Caco-2 (cell line): ENCODE measurements around the gene KRTCAP2. TPM values are rescaled to one million over a fixed set of nuclear protein-coding genes. Genes with fewer than 3 reads are reported as not detected.

Experiments used
- BruUV-seq: library from RNA; stranded (reverse); fragments of 400-500 nt; replicated peaks from 2 replicates; lab custom pipeline; 2021; lab: Mats Ljungman, UMichigan
- CTCF ChIA-PET: fragments of 300-600 bp; sonication (Branson Sonifier 250); formaldehyde crosslinking; loops from one replicate; lab custom pipeline; 2022; ENCODE audit warnings: antibody characterized with exemption; lab: Charles Lee
- POLR2A ChIA-PET: fragments of 300-600 bp; sonication (Branson Sonifier 250); formaldehyde crosslinking; loops from one replicate; lab custom pipeline; 2022; ENCODE audit warnings: antibody characterized with exemption; lab: Charles Lee
- DNase-seq, 2 experiments: peaks; one replicate each; pipeline versions ENCODE4 v3.0.0 to v3.0.0-alpha.2; 2020 to 2022
- H3K27me3 ChIP-seq: replicated peaks from 2 replicates; pipeline ENCODE4 v1.6.0; 2011; ENCODE audit warnings: low read length; ENCODE audit not compliant: control insufficient read depth, insufficient read depth
- H3K36me3 ChIP-seq: 2 replicates; pipeline ENCODE4 v1.5.1; 2011; ENCODE audit warnings: low read length; ENCODE audit not compliant: control insufficient read depth, insufficient read depth
- H3K4me1 ChIP-seq: fragments of 250-450 bp; sonication (Bioruptor Pico); 2 replicates; pipeline ENCODE4 v1.5.1; 2020; ENCODE audit warnings: mild to moderate bottlenecking
- H3K4me3 ChIP-seq: 2 replicates; pipeline ENCODE4 v1.5.1; 2011; ENCODE audit warnings: low read depth, mild to moderate bottlenecking, control low read depth, low read length
- H3K9me3 ChIP-seq: fragments of 250-450 bp; sonication (Bioruptor Pico); 2 replicates; pipeline ENCODE4 v1.5.1; 2020; ENCODE audit warnings: mild to moderate bottlenecking, moderate library complexity
- H3K27ac Mint-ChIP-seq: one replicate; pipeline ENCODE4 v1.8.0; 2022; ENCODE audit warnings: mixed read lengths; ENCODE audit not compliant: unreplicated experiment
- H3K27me3 Mint-ChIP-seq: one replicate; pipeline ENCODE4 v1.8.0; 2022; ENCODE audit warnings: mixed read lengths; ENCODE audit not compliant: insufficient read depth, unreplicated experiment
- H3K36me3 Mint-ChIP-seq: one replicate; pipeline ENCODE4 v1.8.0; 2022; ENCODE audit warnings: mild to moderate bottlenecking, mixed read lengths; ENCODE audit not compliant: insufficient read depth, unreplicated experiment
- H3K4me1 Mint-ChIP-seq: one replicate; pipeline ENCODE4 v1.8.0; 2022; ENCODE audit warnings: low read depth, mixed read lengths; ENCODE audit not compliant: unreplicated experiment
- H3K4me3 Mint-ChIP-seq: one replicate; pipeline ENCODE4 v1.8.0; 2022; ENCODE audit warnings: mild to moderate bottlenecking, moderate library complexity, mixed read lengths; ENCODE audit not compliant: unreplicated experiment
- H3K9me3 Mint-ChIP-seq: one replicate; pipeline ENCODE4 v1.8.0; 2022; ENCODE audit warnings: mixed read lengths; ENCODE audit not compliant: unreplicated experiment
- CTCF ChIP-seq, 2 experiments: fragments of 200-600 bp in 1 of 2; IDR thresholded peaks; 1 replicate in 1 of 2; 2 replicates in 1 of 2; pipeline versions ENCODE4 v1.5.1 to v1.8.0; 2011 to 2022; ENCODE audit warnings: antibody characterized with exemption in 1 of 2, control low read depth in 1 of 2, inconsistent platforms in 1 of 2, low read depth in 1 of 2, low read length in 1 of 2, mild to moderate bottlenecking in 1 of 2, moderate library complexity in 1 of 2; ENCODE audit not compliant: insufficient read depth in 1 of 2, severe bottlenecking in 1 of 2, unreplicated experiment in 1 of 2
- intact Hi-C: fragments of 100-400 bp; cut with micrococcal nuclease; formaldehyde crosslinking; loops from one replicate; pipeline ENCODE4 v1.10.0; 2022; ENCODE audit not compliant: unreplicated experiment
- total RNA-seq: library from RNA; stranded (reverse); gene quantifications from 2 replicates; pipeline ENCODE4 v1.2.3, GENCODE V29; 2022

Gene KRTCAP2
- total RNA-seq, 1 experiment from 2014 or later = 215 TPM

DNA sequence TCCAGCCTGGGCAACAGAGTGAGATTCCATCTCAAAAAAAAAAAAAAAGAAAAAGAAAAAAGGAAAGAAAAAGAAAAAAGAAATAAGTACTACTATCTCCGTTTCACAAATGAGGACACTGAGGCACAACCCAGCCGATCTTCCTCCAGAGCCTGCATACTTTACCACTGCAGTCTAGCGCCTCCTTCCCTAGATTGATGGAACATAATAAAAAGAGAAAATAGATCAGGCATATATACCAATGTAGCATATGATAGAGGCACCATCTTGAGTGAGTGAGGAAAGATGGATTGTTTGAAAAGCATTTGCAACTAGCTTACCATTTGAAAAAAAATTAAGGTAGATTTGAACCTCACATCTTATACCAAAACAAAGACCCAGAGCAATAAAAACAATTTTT lies 27.6 kb downstream of the KRTCAP2 start:
- intact Hi-C loops = no loop called here
- ChIA-PET CTCF (interaction anchor here (0.6 kb wide), 2 partner anchors 22 to 27 kb away, joined by 3 to 4 read pairs; partner anchors contain the start of gene KRTCAP2), POLR2A (interaction anchor here (0.6 kb wide), 1 partner anchor 113 kb away, joined by 5 read pairs; no protein-coding TSS in a partner anchor)
- peaks cover 1% of the 10 kb centered on the region for H3K36me3 Mint-ChIP-seq
- Histone ChIP-seq H3K4me1 (no peaks in the 10 kb centered on the region), H3K9me3 (no peaks in the 10 kb centered on the region), H3K27me3 (no peaks in the 10 kb centered on the region), H3K4me3 (no peak overlapping the region), H3K36me3 (no peaks in the 10 kb centered on the region)
- H3K27me3 Mint-ChIP-seq = peaks cover 6% of the 10 kb centered on the region
- BruUV-seq = no TSS peak
- no peak for DNase-seq
- H3K27ac Mint-ChIP-seq = no peak overlapping the region
- TF ChIP-seq CTCF (IDR thresholded peaks at IDR 0.05; ENCODE audit: insufficient read depth in 1 of 2, low read depth in 1 of 2, low read length in 1 of 2, severe bottlenecking in 1 of 2, unreplicated experiment in 1 of 2) = no peak
- no peak overlapping the region for H3K4me3 Mint-ChIP-seq
- H3K4me1 Mint-ChIP-seq = no peaks in the 10 kb centered on the region
- no peaks in the 10 kb centered on the region for H3K9me3 Mint-ChIP-seq

DNA sequence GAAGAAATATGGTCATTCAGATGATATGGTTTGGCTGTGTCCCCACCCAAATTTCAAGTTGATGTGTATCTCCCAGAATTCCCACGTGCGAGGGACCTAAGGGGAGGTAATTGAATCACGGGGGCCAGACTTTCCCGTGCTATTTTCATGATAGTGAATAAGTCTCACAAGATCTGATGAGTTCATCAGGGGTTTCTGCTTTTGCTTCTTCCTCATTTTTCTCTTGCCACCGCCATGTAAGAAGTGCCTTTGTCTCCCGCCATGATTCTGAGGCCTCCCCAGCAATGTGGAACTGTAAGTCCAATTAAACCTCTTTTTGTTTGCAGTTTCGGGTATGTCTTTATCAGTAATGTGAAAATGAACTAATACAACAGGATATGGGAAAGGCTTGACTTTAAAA lies 31.4 kb downstream of the KRTCAP2 start:
- H3K27ac Mint-ChIP-seq = no peak overlapping the region
- H3K27me3 Mint-ChIP-seq = no peaks in the 10 kb centered on the region
- no peaks in the 10 kb centered on the region for H3K4me1 ChIP-seq
- no peak for DNase-seq
- ChIA-PET POLR2A (interaction anchor here (0.7 kb wide), 1 partner anchor 11 kb away, joined by 3 read pairs; no protein-coding TSS in a partner anchor), CTCF (interaction anchor here (1.7 kb wide), 1 partner anchor 31 kb away, joined by 6 read pairs; the partner anchor contains the start of gene KRTCAP2)
- H3K4me3 Mint-ChIP-seq = no peak overlapping the region
- H3K36me3 Mint-ChIP-seq = peaks cover 22% of the 10 kb centered on the region
- H3K4me3 ChIP-seq = no peak overlapping the region
- no TSS peak for BruUV-seq
- no peaks in the 10 kb centered on the region for H3K27me3 ChIP-seq
- H3K36me3 ChIP-seq = peaks cover 2% of the 10 kb centered on the region; the same call in 1 of the 2 replicates
- intact Hi-C loops = no loop called here
- no peaks in the 10 kb centered on the region for H3K9me3 ChIP-seq
- no peak for TF ChIP-seq CTCF (IDR thresholded peaks at IDR 0.05; ENCODE audit: insufficient read depth in 1 of 2, low read depth in 1 of 2, low read length in 1 of 2, severe bottlenecking in 1 of 2, unreplicated experiment in 1 of 2)
- no peaks in the 10 kb centered on the region for H3K4me1 Mint-ChIP-seq
- H3K9me3 Mint-ChIP-seq = no peaks in the 10 kb centered on the region

DNA sequence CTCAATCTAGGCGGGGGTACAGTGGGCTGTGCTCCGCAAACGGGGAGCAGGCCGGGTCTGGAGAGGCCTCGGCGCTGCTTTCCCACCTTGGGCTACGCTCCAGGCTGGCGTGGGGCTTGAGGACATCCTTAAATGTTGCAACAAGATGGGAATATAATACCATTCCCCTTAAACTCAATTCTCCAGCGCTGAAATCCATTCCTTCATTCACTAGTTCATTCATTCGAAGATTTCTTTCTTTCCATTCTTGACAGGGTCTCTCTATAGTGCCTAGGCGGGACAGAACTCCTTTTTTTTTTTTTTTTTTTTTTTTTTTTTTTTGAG lies 32.5 kb downstream of the KRTCAP2 start:
- intact Hi-C loops = loop anchor here (1.0 kb wide), 1 partner anchor 46 kb away; no protein-coding TSS in a partner anchor
- H3K27me3 ChIP-seq = no peaks in the 10 kb centered on the region
- BruUV-seq = no TSS peak
- Mint-ChIP-seq H3K4me3 (peak overlapping the region; percentile 89), H3K27me3 (no peaks in the 10 kb centered on the region), H3K36me3 (peaks cover 27% of the 10 kb centered on the region), H3K27ac (peak overlapping the region; percentile 95), H3K4me1 (no peaks in the 10 kb centered on the region), H3K9me3 (no peaks in the 10 kb centered on the region)
- ChIA-PET POLR2A (no interaction called here), CTCF (interaction anchor here (0.9 kb wide), 2 partner anchors 32 to 49 kb away, joined by 3 to 4 read pairs; partner anchors contain the start of gene KRTCAP2)
- H3K9me3 ChIP-seq = no peaks in the 10 kb centered on the region
- H3K4me3 ChIP-seq = peak overlapping the region; percentile 78
- TF ChIP-seq CTCF (IDR thresholded peaks at IDR 0.05; ENCODE audit: insufficient read depth in 1 of 2, low read depth in 1 of 2, low read length in 1 of 2, severe bottlenecking in 1 of 2, unreplicated experiment in 1 of 2) = no peak
- no peaks in the 10 kb centered on the region for H3K4me1 ChIP-seq
- peaks cover 2% of the 10 kb centered on the region; the same call in 1 of the 2 replicates for H3K36me3 ChIP-seq
- no peak for DNase-seq
